ENCODE results near the gene SOX5. TPM values are rescaled to one million over a fixed set of nuclear protein-coding genes. Genes with fewer than 3 reads are reported as not detected.

The SOX5 gene
- total RNA-seq, 1 donor from 2014 or later: 2.2 TPM

GRCh38 chr12:23703051-23703450 is 246.4 kb downstream of the SOX5 start:
- DNase-seq (ENCODE audit: extremely low read depth, low read depth, low spot score): no peak

GRCh38 chr12:23699031-23699430 is 250.4 kb downstream of the SOX5 start:
- DNase-seq (ENCODE audit: extremely low read depth, low read depth, low spot score): no peak

- no peak for DNase-seq (ENCODE audit: extremely low read depth, low read depth, low spot score)
Observed at GRCh38 chr12:23694920-23695319, 254.6 kb downstream of the SOX5 start.

GRCh38 chr12:23694307-23694706 is 255.2 kb downstream of the SOX5 start:
- DNase-seq (ENCODE audit: extremely low read depth, low read depth, low spot score): no peak

DNA sequence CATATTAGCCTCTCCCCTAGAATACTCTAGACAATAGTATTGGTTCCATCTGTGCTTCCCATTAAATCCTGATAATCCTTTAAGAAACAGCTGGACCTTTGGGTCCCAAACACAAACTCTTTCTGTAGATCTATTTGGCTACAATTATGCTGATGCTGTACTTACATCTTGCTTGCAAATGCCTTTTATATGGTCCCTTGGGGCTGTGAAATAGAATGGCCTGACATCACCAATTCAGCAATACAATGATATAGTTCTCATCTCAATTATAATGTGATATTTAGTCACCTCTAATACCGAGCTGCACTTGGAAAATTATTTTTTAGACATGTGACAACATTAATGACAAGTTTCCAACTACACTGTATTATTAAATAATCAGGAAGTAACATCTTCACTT is 261.5 kb downstream of the SOX5 start:
- DNase-seq (ENCODE audit: extremely low read depth, low read depth, low spot score): no peak

GRCh38 chr12:23686095-23686494 is 263.4 kb downstream of the SOX5 start:
- no peak for DNase-seq (ENCODE audit: extremely low read depth, low read depth, low spot score)

DNA sequence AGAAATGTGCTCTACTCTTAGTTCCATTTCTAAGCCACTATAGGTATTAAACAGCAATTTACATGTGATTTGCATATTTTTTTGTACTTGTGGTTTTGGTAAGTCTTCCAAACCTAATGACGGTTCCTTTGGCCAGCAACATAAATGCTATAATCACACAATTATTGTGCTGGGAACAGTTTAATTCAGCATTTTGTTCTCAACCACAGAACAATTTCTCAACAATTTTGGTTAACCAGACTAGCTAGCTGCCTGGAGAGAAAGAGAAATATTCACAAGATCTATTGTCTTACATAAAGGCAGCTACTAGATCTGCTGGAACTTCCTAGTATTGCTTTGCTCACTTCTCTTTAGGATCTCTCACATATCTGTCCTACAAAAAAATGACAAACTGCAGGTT is 265.3 kb downstream of the SOX5 start:
- DNase-seq (ENCODE audit: extremely low read depth, low read depth, low spot score): no peak

GRCh38 chr12:23681237-23681636 is 268.2 kb downstream of the SOX5 start:
- no peak for DNase-seq (ENCODE audit: extremely low read depth, low read depth, low spot score)

- DNase-seq (ENCODE audit: extremely low read depth, low read depth, low spot score): no peak
Observed at GRCh38 chr12:23674064-23674463, 275.4 kb downstream of the SOX5 start.

DNA sequence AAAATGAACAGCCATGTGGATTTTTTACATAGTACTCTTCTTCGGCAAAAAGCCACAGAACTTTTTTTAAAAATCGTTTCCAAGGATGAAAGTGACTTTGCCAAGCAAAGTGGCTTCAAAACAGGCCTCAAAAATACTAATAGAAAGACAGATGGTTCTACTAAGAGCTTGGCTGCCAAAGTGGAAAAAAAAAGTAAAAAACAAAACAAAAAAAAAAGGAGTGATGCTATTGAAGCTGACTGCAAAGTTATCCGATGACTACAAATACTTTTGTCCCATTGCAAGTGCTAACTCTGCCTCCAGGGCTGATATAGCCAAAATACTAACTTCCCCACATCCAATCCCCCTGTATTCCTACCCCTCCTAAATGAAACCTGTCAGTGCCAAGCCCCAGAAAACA is 277.6 kb downstream of the SOX5 start:
- DNase-seq (ENCODE audit: extremely low read depth, low read depth, low spot score): no peak

DNA sequence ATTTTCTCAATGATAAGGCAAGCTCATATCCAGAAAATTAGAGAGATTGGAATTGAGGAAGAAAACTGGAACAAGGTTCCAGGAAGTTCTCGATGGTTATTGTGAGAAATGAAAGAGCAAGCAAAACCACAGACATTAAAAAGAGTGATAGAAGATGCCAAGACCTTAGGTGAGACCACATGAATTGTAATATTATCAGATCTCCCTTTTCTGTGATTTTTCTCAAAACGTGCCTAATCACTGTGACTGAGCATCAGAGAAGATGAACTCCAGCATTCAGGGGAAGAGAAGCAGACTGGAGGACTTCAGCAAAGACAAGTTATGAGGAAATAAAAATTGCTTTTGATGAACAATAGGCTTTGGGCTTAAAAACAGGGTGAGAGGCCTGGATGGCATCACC is 278.8 kb downstream of the SOX5 start:
- no peak for DNase-seq (ENCODE audit: extremely low read depth, low read depth, low spot score)

- DNase-seq (ENCODE audit: extremely low read depth, low read depth, low spot score): no peak
Observed at GRCh38 chr12:23669691-23670090, 279.8 kb downstream of the SOX5 start.

DNA sequence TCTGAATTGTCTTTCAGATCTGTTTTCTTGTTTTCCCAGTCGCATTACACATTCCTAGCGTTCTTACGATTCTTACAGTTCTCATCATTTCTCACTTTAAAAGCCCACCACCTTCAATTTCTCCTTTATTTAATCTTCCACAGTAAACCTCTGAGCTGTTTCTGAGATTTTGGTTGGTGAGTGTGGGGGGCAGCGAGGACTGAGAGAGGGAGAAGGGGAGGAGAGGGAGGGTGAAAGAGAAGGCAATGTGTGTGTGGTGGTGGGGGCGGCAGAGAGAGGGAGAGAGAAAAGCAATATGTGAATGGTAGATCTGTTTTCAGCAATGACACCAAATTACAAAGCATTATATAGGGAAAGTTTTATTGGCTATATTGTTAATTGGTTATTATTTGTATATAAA is 282.6 kb downstream of the SOX5 start:
- no peak for DNase-seq (ENCODE audit: extremely low read depth, low read depth, low spot score)

- no peak for DNase-seq (ENCODE audit: extremely low read depth, low read depth, low spot score)
Observed at GRCh38 chr12:23662966-23663365, 286.5 kb downstream of the SOX5 start.

- no peak for DNase-seq (ENCODE audit: extremely low read depth, low read depth, low spot score)
Observed at GRCh38 chr12:23659131-23659530, 290.3 kb downstream of the SOX5 start.

DNA sequence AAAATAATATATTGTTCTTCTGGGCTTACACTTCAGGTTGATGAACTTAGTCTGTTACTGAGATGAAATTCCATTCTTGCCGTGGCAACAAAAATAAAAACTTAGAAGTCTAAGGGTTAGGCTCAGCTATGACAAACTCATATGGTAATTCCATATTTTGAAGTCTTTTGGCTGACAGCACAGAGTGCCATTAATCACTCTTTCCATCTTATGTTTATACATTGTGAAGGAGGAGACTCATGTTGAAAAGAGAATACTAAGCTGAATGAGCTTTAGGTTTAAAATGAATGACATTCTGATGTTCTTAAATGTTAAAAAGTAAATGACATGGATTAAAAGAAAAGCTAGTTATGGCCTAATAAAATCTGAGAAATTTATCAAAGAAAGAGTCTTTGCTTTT is 291.9 kb downstream of the SOX5 start:
- DNase-seq (ENCODE audit: extremely low read depth, low read depth, low spot score): no peak

DNA sequence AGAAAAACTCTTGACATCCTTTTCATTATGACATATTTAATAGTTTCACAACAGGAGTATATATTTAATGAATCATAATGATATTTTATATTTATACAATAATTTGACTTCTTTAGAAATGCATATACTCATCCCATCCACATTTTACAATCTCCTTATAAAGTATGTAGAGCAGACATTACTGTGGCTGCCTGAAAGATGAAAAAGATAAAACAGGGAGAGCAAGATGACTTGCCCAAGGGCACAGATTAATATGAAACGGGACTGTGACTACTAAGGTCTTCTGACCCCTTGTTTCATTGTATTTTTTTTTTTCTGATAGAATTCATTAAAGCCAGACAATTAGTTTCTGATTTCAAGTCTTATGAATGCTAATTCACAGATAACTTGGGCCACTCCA is 293.6 kb downstream of the SOX5 start:
- no peak for DNase-seq (ENCODE audit: extremely low read depth, low read depth, low spot score)

DNA sequence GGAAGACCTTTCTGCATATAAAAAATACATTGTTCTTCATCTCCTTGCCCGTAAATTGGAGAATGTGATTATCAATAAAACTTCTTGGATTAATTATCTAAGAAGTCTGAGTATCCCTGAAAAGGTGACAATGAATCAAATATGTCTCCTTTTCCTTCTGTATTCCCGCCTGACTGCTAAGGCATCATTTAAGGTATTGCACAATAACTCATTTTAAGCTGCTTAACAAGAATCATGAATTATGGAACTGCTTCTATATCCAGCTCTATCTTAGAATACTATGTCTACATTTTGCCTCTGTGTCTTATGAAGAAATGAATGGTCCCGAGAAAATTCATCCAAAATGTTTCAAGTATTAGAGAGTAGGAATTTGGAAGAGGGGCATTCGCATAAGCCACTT is 294.4 kb downstream of the SOX5 start:
- DNase-seq (ENCODE audit: extremely low read depth, low read depth, low spot score): no peak

DNA sequence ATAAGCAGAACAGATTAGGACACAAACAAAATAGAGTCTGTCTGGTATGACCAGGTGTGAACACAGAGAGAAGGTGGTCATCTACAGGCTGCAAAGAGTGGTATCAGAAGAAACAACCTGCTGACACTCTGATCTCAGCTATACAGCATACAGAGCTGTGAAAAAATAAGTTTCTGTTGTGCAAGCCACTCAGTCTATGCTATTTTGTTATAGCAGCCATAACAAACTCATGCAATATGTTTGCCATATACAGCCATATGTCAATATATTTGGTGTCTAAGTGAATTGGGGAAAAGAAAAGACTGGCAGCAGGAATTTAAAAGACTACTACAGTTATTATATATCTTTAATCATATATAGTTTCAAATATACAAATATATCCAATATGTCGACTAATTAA is 300.9 kb downstream of the SOX5 start:
- no peak for DNase-seq (ENCODE audit: extremely low read depth, low read depth, low spot score)

GRCh38 chr12:23640754-23641153 is 308.7 kb downstream of the SOX5 start:
- DNase-seq (ENCODE audit: extremely low read depth, low read depth, low spot score): no peak

- DNase-seq (ENCODE audit: extremely low read depth, low read depth, low spot score): no peak
Observed at GRCh38 chr12:23634344-23634743, 315.1 kb downstream of the SOX5 start.

DNA sequence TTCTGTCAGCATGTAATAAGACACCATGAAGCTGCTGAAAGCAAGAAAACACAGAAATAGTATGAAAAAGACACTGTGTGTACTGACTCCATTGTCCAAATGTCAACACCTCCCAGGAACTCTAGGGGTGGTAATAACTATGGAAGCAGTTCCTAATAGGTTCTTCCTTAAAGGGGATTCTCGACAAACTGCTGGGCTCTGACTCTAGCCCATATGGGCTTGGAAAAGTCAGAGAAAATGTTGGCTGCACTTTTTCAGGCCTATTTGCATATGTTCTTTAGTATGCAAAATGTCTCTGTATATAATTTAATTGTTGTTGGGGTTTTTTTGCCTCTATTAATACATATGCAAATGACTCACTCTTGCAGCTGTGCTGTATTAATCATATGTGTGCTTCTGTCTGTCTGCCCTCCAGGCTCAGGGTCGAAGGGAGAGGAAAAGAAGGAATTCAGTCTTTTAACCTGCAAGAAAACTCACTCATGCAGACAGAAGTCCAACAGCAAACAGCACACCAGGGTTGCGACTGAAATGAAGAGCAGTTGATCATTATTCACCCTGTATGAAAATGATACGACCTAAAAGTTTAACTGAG is 317.6 kb downstream of the SOX5 start:
- DNase-seq (ENCODE audit: extremely low read depth, low read depth, low spot score): no peak

DNA sequence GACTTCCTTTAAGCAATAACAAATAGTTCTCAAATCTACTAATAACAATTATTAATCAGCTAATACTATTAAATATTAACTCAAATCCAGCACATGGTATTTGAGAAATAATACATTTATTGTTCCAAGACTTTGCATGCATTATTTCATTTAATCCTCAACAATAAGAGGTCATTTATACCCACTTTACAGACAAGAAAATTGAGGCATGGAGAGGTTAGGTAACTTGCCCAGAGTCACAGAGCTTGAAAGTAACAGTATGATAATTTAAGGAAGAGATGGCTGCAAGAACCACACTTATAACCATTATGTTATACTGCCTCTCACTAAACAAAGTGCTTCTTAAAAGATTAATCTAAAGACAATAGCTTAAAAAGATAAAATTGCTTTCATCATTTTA is 318.9 kb downstream of the SOX5 start:
- DNase-seq (ENCODE audit: extremely low read depth, low read depth, low spot score): no peak

All from glomerular endothelial cell (primary cell).